HepG2 (cell line): ENCODE measurements around the gene AGPAT2. TPM values are rescaled to one million over a fixed set of nuclear protein-coding genes. Genes with fewer than 3 reads are reported as not detected.
A peak's percentile ranks its signal among the peaks of the same experiment; 100 is the strongest.

Experiments used
- CREB1 ChIP-seq, 2 experiments: fragments of 450-650 bp in 1 of 2; IDR thresholded peaks; 2 replicates each; pipeline ENCODE4 v1.6.1; 2016 to 2017; ENCODE audit warnings: control low read depth in 1 of 2, mild to moderate bottlenecking in 1 of 2, missing compliant biosample characterization in 1 of 2, missing genetic modification characterization in 1 of 2
- ELF4 ChIP-seq: sonication (generic); formaldehyde crosslinking; IDR thresholded peaks from 2 replicates; pipeline ENCODE4 v1.5.0; 2020; ENCODE audit warnings: missing genetic modification reagents, mild to moderate bottlenecking, moderate library complexity, borderline replicate concordance
- KAT2B ChIP-seq: fragments of 150-350 bp; IDR thresholded peaks from 2 replicates; pipeline ENCODE4 v1.6.1; 2014; ENCODE audit warnings: low read depth, low read length, borderline replicate concordance
- KDM3A ChIP-seq: IDR thresholded peaks from 2 replicates; pipeline ENCODE4 v1.6.1; 2018; ENCODE audit warnings: low read depth, missing compliant biosample characterization
- NAIF1 ChIP-seq: sonication (generic); formaldehyde crosslinking; IDR thresholded peaks from 2 replicates; pipeline ENCODE4 v1.5.0; 2020; ENCODE audit warnings: mild to moderate bottlenecking, missing genetic modification reagents, borderline replicate concordance
- NR1H2 ChIP-seq: sonication (generic); formaldehyde crosslinking; IDR thresholded peaks from 2 replicates; pipeline ENCODE4 v1.8.1; 2022; ENCODE audit warnings: low read depth, missing genetic modification reagents, borderline replicate concordance
- NRL ChIP-seq: sonication (generic); formaldehyde crosslinking; IDR thresholded peaks from 2 replicates; pipeline ENCODE4 v1.5.0; 2020; ENCODE audit warnings: missing genetic modification reagents, mild to moderate bottlenecking, moderate library complexity, borderline replicate concordance
- PHF21A ChIP-seq: sonication (generic); formaldehyde crosslinking; IDR thresholded peaks from 2 replicates; pipeline ENCODE4 v1.5.0; 2020; ENCODE audit warnings: mild to moderate bottlenecking, missing genetic modification reagents
- POGK ChIP-seq: sonication (generic); formaldehyde crosslinking; conservative IDR thresholded peaks from 2 replicates; pipeline ENCODE4 v1.8.0; 2022; ENCODE audit warnings: mild to moderate bottlenecking, moderate library complexity, missing genetic modification reagents
- PPARG ChIP-seq: conservative IDR thresholded peaks from 2 replicates; pipeline ENCODE4 v1.6.1; 2016; ENCODE audit warnings: missing biosample characterization, missing genetic modification reagents
- SIX1 ChIP-seq: sonication (generic); formaldehyde crosslinking; IDR thresholded peaks from 2 replicates; pipeline ENCODE4 v1.4.0; 2020; ENCODE audit warnings: missing genetic modification reagents, borderline replicate concordance
- TRAFD1 ChIP-seq: sonication (generic); formaldehyde crosslinking; IDR thresholded peaks from 2 replicates; pipeline ENCODE4 v1.5.1; 2020; ENCODE audit warnings: missing genetic modification reagents, mild to moderate bottlenecking, borderline replicate concordance
- ZNF232 ChIP-seq: sonication (generic); formaldehyde crosslinking; IDR thresholded peaks from 2 replicates; pipeline ENCODE4 v1.4.0; 2020; ENCODE audit warnings: missing genetic modification reagents, borderline replicate concordance
- ZNF552 ChIP-seq: sonication (generic); formaldehyde crosslinking; IDR thresholded peaks from 2 replicates; pipeline ENCODE4 v1.9.0; 2022; ENCODE audit warnings: missing genetic modification reagents, mild to moderate bottlenecking, borderline replicate concordance
- ZNF564 ChIP-seq: sonication (generic); formaldehyde crosslinking; IDR thresholded peaks from 2 replicates; pipeline ENCODE4 v1.8.1; 2023; ENCODE audit warnings: mild to moderate bottlenecking, missing genetic modification reagents
- ZNF580 ChIP-seq: IDR thresholded peaks from 2 replicates; pipeline ENCODE4 v1.6.1; 2016; ENCODE audit warnings: low read depth, borderline replicate concordance
- ZNF609 ChIP-seq: sonication (generic); formaldehyde crosslinking; IDR thresholded peaks from 2 replicates; pipeline ENCODE4 v1.4.0; 2020; ENCODE audit warnings: mild to moderate bottlenecking, missing genetic modification reagents, borderline replicate concordance
- ZNF674 ChIP-seq: sonication (generic); formaldehyde crosslinking; IDR thresholded peaks from 2 replicates; pipeline ENCODE4 v1.5.0; 2020; ENCODE audit warnings: low read depth, mild to moderate bottlenecking, missing genetic modification reagents
- ZNF792 ChIP-seq: IDR thresholded peaks from 2 replicates; pipeline ENCODE4 v1.6.1; 2016
- polyA plus RNA-seq, 8 experiments: library from polyadenylated mRNA; depleted of rRNA in 3 of 8; stranded (reverse) in 7 of 8; unstranded in 1 of 8; fragments of >200 nt; fragmentation: Illumina TruSeq in 4 of 8; extraction: Trizol in 4 of 8; gene quantifications; 2 replicates each; pipeline versions ENCODE4 v1.2.1 to v1.2.3, GENCODE V29; 2011 to 2016; ENCODE audit warnings: low read depth in 4 of 8, missing spikeins in 1 of 8, mixed read lengths in 1 of 8; ENCODE audit not compliant: insufficient read depth in 1 of 8
- total RNA-seq, 5 experiments: library from RNA; depleted of rRNA; stranded (reverse); fragments of >200 nt; fragmentation: Illumina TruSeq; extraction: Trizol; gene quantifications; 2 replicates each; pipeline ENCODE4 v1.2.3, GENCODE V29; 2016; ENCODE audit warnings: low read depth in 1 of 5

The AGPAT2 gene
- total and polyA plus RNA-seq, 2 of the 13 experiments (the other 11 are each of a cell fraction or from before 2014, with no cell fraction given), result 3.9 to 25.8 TPM

GRCh38 chr9:136693490-136694162, 6.4 kb upstream of the AGPAT2 start (continued):
- TF ChIP-seq POGK (CRISPR knock-in tag) (no peak), KDM3A (CRISPR knock-in tag) (peak; percentile 51; the same call in 1 of the 2 replicates), NRL (CRISPR knock-in tag) (no peak), PHF21A (CRISPR knock-in tag) (peak; percentile 82), ZNF674 (CRISPR knock-in tag) (no peak), CREB1 (IDR thresholded peaks at IDR 0.05) (no peak), CREB1 (CRISPR knock-in tag; IDR thresholded peaks at IDR 0.05) (0 out of 2 replicates have a peak, but pooled peaks have one; percentile 19), NAIF1 (CRISPR knock-in tag) (no peak), TRAFD1 (peak; percentile 81; the same call in 1 of the 2 replicates), PPARG (peak; percentile 99), ZNF609 (CRISPR knock-in tag) (peak; percentile 86), ZNF580 (CRISPR knock-in tag) (peak; percentile 37; the same call in 1 of the 2 replicates), ZNF564 (CRISPR knock-in tag) (no peak; the same call in 1 of the 2 replicates), SIX1 (CRISPR knock-in tag) (no peak), NR1H2 (CRISPR knock-in tag) (no peak), ZNF552 (no peak), KAT2B (no peak), ZNF232 (CRISPR knock-in tag) (no peak), ELF4 (CRISPR knock-in tag) (no peak), ZNF792 (CRISPR knock-in tag) (peak; percentile 14; the same call in 1 of the 2 replicates)
